Gastrocnemius medialis (tissue), 4 donors: ENCODE data around the gene SMYD3.

Experiments
- POLR2A ChIP-seq, 2 donors: fragments of 450-650 bp; IDR thresholded peaks; one replicate each; pipeline ENCODE4 v1.6.1; 2017; ENCODE audit warnings: antibody characterized with exemption in 2 of 2, mild to moderate bottlenecking in 2 of 2, moderate library complexity in 2 of 2
- TF ChIP-seq, protein P1 (sequence below), 5 experiments: fragments of 450-650 bp in 3 of 5; fragments of 200-600 bp in 2 of 5; sonication (generic) in 2 of 5; IDR thresholded peaks in 4 of 5; conservative IDR thresholded peaks in 1 of 5; 1 replicate in 4 of 5; 2 replicates in 1 of 5; pipeline ENCODE4 v1.5.1; 2016 to 2019; ENCODE audit warnings: antibody characterized with exemption in 5 of 5, mild to moderate bottlenecking in 3 of 5, moderate library complexity in 3 of 5

DNA sequence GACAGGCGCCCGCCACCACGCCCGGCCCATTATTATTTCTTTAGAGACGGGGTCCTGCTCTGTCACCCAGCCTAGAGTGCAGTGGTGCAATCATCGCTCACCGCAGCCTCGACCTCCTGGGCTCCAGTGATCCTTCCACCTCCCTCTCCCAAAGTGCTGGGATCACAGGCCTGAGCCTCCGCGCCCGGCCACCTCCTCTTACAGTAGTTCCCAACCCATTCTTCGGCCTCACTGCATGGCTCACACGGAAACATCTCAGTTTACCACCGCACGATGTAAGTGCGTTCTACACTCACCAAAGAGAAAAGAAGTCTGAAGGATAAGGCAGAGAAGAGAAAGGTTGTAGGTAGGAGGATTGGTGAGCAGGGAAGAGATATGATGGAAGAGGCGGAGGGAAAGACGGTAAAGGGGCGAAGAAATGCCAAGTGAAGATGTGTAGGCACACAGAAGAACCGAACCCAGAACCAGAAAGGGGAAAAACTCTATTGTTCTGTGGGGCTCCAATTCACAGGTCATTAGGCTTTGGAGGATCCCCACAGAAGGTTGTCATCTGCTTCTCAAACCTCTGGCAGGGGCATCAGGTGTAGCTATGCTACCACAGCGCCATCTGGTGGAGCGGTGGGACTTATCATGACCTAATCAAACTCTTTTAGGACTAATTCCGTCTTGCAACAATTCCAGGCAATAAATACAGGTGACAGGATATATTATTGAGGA, 504.2 kb downstream of the SMYD3 start:
- no peak for TF ChIP-seq POLR2A (IDR thresholded peaks at IDR 0.05)
- TF ChIP-seq, protein P1, sequence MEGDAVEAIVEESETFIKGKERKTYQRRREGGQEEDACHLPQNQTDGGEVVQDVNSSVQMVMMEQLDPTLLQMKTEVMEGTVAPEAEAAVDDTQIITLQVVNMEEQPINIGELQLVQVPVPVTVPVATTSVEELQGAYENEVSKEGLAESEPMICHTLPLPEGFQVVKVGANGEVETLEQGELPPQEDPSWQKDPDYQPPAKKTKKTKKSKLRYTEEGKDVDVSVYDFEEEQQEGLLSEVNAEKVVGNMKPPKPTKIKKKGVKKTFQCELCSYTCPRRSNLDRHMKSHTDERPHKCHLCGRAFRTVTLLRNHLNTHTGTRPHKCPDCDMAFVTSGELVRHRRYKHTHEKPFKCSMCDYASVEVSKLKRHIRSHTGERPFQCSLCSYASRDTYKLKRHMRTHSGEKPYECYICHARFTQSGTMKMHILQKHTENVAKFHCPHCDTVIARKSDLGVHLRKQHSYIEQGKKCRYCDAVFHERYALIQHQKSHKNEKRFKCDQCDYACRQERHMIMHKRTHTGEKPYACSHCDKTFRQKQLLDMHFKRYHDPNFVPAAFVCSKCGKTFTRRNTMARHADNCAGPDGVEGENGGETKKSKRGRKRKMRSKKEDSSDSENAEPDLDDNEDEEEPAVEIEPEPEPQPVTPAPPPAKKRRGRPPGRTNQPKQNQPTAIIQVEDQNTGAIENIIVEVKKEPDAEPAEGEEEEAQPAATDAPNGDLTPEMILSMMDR (IDR thresholded peaks at IDR 0.05 in 4 of 5, conservative IDR thresholded peaks at IDR 0.05 in 1 of 5): peak; percentile 56 to 87 (median 76)
